ENCODE data around the gene TYW3. TPM values are rescaled to one million over a fixed set of nuclear protein-coding genes. Genes with fewer than 3 reads are reported as not detected.

The TYW3 gene
- total RNA-seq, 1 donor from 2014 or later: 9.7 TPM

DNA sequence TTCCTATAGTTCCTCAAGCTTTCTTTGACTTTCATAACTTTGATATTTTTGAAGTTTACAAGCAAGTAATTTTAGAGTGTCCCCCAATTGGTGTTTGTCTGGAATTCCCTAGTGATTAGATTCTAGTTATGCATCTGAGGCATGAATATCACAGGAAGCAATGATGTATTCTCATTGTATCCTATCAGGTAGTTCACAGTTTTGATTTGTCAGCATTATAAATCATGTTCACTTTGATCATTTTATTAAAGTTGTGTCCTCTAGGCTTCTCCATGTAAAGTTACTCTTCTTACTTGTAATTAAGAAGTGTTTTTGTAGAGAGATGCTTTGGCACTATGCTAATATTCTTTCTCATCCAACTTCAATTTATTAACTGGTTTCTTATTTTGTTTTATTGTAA, 53.0 kb downstream of the TYW3 start:
- Histone ChIP-seq H3K36me3 (ENCODE audit: control insufficient read depth, insufficient read depth, low read length) (no peaks in the 10 kb centered on the region), H3K4me3 (ENCODE audit: low read depth, low read length) (no peak overlapping the region), H3K27me3 (ENCODE audit: control insufficient read depth, insufficient read depth, low read length) (no peaks in the 10 kb centered on the region)
- TF ChIP-seq, protein P1, sequence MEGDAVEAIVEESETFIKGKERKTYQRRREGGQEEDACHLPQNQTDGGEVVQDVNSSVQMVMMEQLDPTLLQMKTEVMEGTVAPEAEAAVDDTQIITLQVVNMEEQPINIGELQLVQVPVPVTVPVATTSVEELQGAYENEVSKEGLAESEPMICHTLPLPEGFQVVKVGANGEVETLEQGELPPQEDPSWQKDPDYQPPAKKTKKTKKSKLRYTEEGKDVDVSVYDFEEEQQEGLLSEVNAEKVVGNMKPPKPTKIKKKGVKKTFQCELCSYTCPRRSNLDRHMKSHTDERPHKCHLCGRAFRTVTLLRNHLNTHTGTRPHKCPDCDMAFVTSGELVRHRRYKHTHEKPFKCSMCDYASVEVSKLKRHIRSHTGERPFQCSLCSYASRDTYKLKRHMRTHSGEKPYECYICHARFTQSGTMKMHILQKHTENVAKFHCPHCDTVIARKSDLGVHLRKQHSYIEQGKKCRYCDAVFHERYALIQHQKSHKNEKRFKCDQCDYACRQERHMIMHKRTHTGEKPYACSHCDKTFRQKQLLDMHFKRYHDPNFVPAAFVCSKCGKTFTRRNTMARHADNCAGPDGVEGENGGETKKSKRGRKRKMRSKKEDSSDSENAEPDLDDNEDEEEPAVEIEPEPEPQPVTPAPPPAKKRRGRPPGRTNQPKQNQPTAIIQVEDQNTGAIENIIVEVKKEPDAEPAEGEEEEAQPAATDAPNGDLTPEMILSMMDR (IDR thresholded peaks at IDR 0.05; ENCODE audit: insufficient read depth, low read length, severe bottlenecking): no peak
- FAIRE-seq: no peak
- no peak for DNase-seq (ENCODE audit: low read depth)

DNA sequence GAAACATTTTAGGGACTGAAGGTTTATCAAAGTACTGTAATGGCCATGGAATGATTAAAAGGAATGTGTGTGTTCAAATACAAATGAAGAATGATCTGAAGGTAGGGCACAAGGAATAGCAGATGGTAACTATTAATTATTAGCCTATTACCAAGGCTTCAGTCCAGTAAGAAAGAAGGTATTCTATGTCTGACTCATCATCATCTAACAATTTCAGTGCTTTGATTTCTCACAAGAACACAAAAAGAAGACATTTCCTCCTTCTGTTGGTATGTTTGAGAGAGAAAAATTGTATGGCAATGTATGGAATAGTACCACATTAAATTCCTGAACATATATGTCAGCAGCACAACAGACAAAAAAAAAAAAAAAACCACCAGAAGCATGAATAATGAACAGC, 57.5 kb downstream of the TYW3 start:
- Histone ChIP-seq H3K36me3 (ENCODE audit: control insufficient read depth, insufficient read depth, low read length) (no peaks in the 10 kb centered on the region), H3K27me3 (ENCODE audit: control insufficient read depth, insufficient read depth, low read length) (no peaks in the 10 kb centered on the region), H3K4me3 (ENCODE audit: low read depth, low read length) (no peak overlapping the region)
- TF ChIP-seq, protein P1 (IDR thresholded peaks at IDR 0.05; ENCODE audit: insufficient read depth, low read length, severe bottlenecking): no peak
- FAIRE-seq (no peak), DNase-seq (ENCODE audit: low read depth) (peak; percentile 55)

DNA sequence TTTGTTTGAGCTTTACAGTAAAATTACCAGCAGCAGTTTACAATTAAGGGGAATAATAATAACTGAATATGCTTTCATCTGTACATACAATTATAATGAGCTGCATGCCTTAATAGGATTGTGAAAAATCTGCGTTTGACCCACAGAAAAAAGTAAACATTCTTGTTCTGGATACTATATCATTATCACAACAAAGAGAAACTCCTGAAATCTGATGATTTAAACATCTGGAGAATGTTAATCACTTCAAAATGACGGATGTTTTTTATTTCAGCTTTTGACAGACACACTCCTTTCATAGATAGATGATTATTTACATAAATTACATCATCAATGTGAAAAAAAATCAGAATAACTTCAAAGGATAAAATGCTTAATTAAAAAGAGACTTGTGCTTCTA, 58.5 kb downstream of the TYW3 start:
- no peaks in the 10 kb centered on the region for H3K27me3 ChIP-seq (ENCODE audit: control insufficient read depth, insufficient read depth, low read length)
- TF ChIP-seq, protein P1 (IDR thresholded peaks at IDR 0.05; ENCODE audit: insufficient read depth, low read length, severe bottlenecking): no peak
- H3K36me3 ChIP-seq (ENCODE audit: control insufficient read depth, insufficient read depth, low read length): no peaks in the 10 kb centered on the region
- DNase-seq (ENCODE audit: low read depth): no peak
- no peak overlapping the region for H3K4me3 ChIP-seq (ENCODE audit: low read depth, low read length)
- no peak for FAIRE-seq

DNA sequence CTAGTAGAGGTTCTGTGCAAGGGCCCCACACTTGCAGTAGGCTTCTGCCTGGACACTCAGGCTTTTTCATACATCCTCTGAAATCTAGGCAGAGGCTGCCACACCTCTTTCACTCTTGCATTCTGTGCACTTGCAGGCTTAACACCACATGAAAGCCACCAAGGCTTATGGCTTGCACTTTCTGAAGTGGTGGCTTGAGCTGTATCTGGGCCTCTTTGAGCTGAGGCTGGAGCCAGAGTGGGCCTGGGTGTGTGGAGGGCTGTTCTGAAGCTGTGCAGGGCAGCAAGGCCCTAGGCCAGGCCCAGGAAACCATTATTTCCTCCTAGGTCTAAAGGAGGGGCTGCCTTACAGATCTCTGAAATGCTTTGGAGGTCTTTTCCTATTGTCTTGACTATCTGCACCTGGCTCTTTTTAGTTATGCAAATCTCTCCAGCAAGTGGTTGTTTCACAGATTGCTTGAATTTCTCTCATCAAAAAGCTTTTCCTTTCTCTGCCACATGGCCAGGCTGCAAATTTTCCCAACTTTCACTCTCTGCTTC, 66.2 kb downstream of the TYW3 start:
- TF ChIP-seq, protein P1 (IDR thresholded peaks at IDR 0.05; ENCODE audit: insufficient read depth, low read length, severe bottlenecking): no peak
- FAIRE-seq: no peak
- Histone ChIP-seq H3K27me3 (ENCODE audit: control insufficient read depth, insufficient read depth, low read length) (no peaks in the 10 kb centered on the region), H3K36me3 (ENCODE audit: control insufficient read depth, insufficient read depth, low read length) (no peaks in the 10 kb centered on the region), H3K4me3 (ENCODE audit: low read depth, low read length) (no peak overlapping the region)
- DNase-seq (ENCODE audit: low read depth): no peak

DNA sequence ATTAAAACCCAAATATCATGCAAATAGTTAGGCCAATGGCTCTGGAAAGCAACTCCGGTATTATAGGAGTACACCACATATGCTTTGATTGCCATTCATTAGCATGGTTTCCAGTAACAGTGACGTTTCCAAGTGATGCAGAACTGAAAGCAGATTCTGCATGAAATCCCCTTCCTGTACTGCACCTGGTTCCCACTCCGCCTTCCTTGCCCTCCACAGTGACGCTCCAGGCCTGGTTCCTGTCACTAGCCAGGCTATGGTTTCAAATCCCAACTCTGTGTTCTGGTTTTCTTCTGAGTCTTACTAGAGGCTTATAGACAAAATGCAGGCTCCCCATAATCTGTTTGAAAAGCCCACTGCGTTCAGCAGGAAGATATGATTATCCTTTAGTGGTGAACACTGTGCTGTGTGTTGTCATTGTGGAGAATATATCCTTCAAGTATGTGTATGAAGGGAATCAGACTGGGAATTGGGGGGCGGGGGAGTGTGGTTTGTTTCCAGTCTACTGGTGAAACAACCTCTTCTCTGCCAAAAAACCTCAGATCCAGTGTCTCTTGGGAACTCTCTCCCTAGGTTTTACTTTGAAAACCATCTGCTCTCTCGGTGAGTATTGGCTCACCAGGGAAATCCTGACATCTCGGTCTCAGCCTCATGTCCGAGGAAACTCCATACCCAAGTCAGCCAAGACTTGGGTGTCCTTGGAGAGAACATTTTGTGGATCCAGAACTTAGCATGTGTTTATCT, 78.7 kb downstream of the TYW3 start:
- DNase-seq (ENCODE audit: low read depth) (no peak), FAIRE-seq (no peak)
- TF ChIP-seq, protein P1 (IDR thresholded peaks at IDR 0.05; ENCODE audit: insufficient read depth, low read length, severe bottlenecking): no peak
- no peaks in the 10 kb centered on the region for H3K27me3 ChIP-seq (ENCODE audit: control insufficient read depth, insufficient read depth, low read length)
- H3K36me3 ChIP-seq (ENCODE audit: control insufficient read depth, insufficient read depth, low read length): no peaks in the 10 kb centered on the region
- H3K4me3 ChIP-seq (ENCODE audit: low read depth, low read length): no peak overlapping the region

DNA sequence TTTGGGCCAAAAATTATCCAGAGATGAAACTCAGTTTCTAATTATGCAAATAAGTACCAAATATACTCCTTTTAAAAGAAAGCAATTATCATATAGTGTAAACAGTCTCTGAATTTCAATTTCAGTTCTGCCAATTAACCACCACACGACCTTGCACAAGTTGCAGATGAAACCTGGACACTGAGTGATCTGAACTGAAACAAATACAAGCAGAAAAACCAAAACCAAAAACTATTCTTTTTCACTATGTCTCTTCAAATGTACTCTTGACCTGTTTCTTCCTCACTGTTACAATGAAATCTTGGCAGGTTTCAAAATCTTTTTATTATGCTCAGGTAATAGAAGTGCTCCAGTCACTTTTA, 79.2 kb downstream of the TYW3 start:
- DNase-seq (ENCODE audit: low read depth) (no peak), FAIRE-seq (no peak)
- TF ChIP-seq, protein P1 (IDR thresholded peaks at IDR 0.05; ENCODE audit: insufficient read depth, low read length, severe bottlenecking): no peak
- Histone ChIP-seq H3K36me3 (ENCODE audit: control insufficient read depth, insufficient read depth, low read length) (no peaks in the 10 kb centered on the region), H3K27me3 (ENCODE audit: control insufficient read depth, insufficient read depth, low read length) (no peaks in the 10 kb centered on the region), H3K4me3 (ENCODE audit: low read depth, low read length) (no peak overlapping the region)
